Transverse colon (tissue), 4 donors: ENCODE data around the gene PRKCE. TPM values are rescaled to one million over a fixed set of nuclear protein-coding genes. Genes with fewer than 3 reads are reported as not detected.

Experiments
- DNase-seq: peaks from one replicate; pipeline ENCODE4 v3.0.0-alpha.2; 2019
- H3K27ac ChIP-seq, 4 donors: fragments of 200-600 bp; sonication (generic); 2 replicates each; pipeline ENCODE4 v1.5.1; 2016 to 2018; ENCODE audit warnings: inconsistent platforms in 4 of 4
- H3K27me3 ChIP-seq: fragments of 200-600 bp; sonication (generic); 2 replicates; pipeline ENCODE4 v1.5.1; 2017; ENCODE audit warnings: inconsistent platforms
- H3K36me3 ChIP-seq, 4 donors: fragments of 200-600 bp; sonication (generic); 2 replicates each; pipeline ENCODE4 v1.5.1; 2017 to 2019; ENCODE audit warnings: inconsistent platforms in 4 of 4
- H3K4me1 ChIP-seq, 4 donors: fragments of 200-600 bp; sonication (generic); 2 replicates each; pipeline ENCODE4 v1.5.1; 2017 to 2020; ENCODE audit warnings: inconsistent platforms in 4 of 4
- H3K4me3 ChIP-seq, 4 donors: fragments of 200-600 bp; sonication (generic); 1 replicate in 1 of 4; 2 replicates in 3 of 4; pipeline versions ENCODE4 v1.5.1 to v1.6.1; 2017 to 2019; ENCODE audit warnings: inconsistent platforms in 4 of 4
- H3K9me3 ChIP-seq, 2 donors: fragments of 200-600 bp; sonication (generic); 2 replicates each; pipeline ENCODE4 v1.5.1; 2017 to 2019; ENCODE audit warnings: inconsistent platforms in 2 of 2
- EP300 ChIP-seq: sonication (generic); formaldehyde crosslinking; IDR thresholded peaks from one replicate; pipeline ENCODE4 v1.6.1; 2017; ENCODE audit warnings: antibody characterized with exemption, low read depth
- POLR2A ChIP-seq: fragments of 450-650 bp; IDR thresholded peaks from one replicate; pipeline ENCODE4 v1.6.1; 2016; ENCODE audit warnings: antibody characterized with exemption, mild to moderate bottlenecking, moderate library complexity
- POLR2AphosphoS5 ChIP-seq, 3 donors: sonication (generic); formaldehyde crosslinking; IDR thresholded peaks; one replicate each; pipeline ENCODE4 v1.6.1; 2016; ENCODE audit warnings: antibody characterized with exemption in 3 of 3
- WGBS, 2 donors: methylation state at CpG; one replicate each; pipeline ENCODE4 v1.1.5; 2018; ENCODE audit warnings: low coverage in 1 of 2; 5-methylcytosine and 5-hydroxymethylcytosine counted together
- in situ Hi-C, 4 donors: fragments of 200-750 bp; cut with MboI; loops; one replicate each; pipeline versions ENCODE4 v1.15.0 to v1.15.1; 2017; ENCODE audit warnings: low sequenced_read_pairs in 3 of 4, low pct_ligation_motif_present in 1 of 4, low pct_unique_long_range_greater_than_20kb in 1 of 4
- intact Hi-C: fragments of 100-400 bp; cut with DNase I; formaldehyde crosslinking; loops from one replicate; pipeline ENCODE4 v1.15.1; 2023; ENCODE audit warnings: low total_unique reads
- total RNA-seq, 4 donors: library from RNA; depleted of rRNA; stranded (reverse); fragments of >200 nt; gene quantifications; one replicate each; pipeline ENCODE4 v1.1.0, GENCODE V29; 2016
- TF ChIP-seq, protein P1 (sequence below), 5 experiments: fragments of 200-600 bp in 3 of 5; fragments of 450-650 bp in 2 of 5; sonication (generic) in 3 of 5; IDR thresholded peaks; 1 replicate in 2 of 5; 2 replicates in 3 of 5; pipeline ENCODE4 v1.5.1; 2016 to 2017; ENCODE audit warnings: antibody characterized with exemption in 5 of 5, inconsistent platforms in 3 of 5, mild to moderate bottlenecking in 2 of 5, moderate library complexity in 1 of 5

Gene PRKCE
- total RNA-seq, 4 donors from 2014 or later: 8.6 to 20.6 (median 11.3) TPM

DNA sequence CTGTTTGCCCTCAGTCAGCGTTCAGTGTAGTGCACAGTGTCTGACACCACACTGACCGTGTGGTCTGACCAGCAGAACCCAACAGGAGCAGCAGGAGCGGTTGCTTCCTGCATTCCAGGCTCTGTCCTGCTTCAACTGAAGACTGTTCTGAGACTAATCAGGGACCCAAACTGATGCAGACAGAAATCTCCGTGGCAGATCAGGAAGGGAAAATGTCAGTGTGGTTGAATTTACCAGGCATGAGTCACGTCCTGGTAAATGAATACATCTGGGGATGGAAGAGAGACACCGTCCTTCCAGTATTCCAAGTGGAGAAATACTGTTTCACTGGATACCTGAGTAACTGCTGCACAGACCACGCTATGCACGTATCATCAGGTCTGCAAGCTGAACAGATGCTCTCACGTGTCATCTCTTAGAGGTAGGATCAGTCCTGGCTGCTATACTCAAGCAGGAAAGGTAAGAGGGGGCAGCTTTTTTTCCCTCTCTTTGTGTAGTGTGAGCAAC lies 422.1 kb downstream of the PRKCE start:
- in situ Hi-C loops: loop anchor here in 2 of 4 donors (25.0 kb wide), 2 partner anchors 214 to 289 kb away; partner anchors contain the start of gene EPAS1 (in 1 of the 2)
- Histone ChIP-seq H3K9me3 (no peaks in the 10 kb centered on the region), H3K4me1 (peaks cover 0 to 10% (median 0%) of the 10 kb centered on the region in 4 donors), H3K36me3 (no peaks in the 10 kb centered on the region), H3K4me3 (no peak overlapping the region), H3K27me3 (no peaks in the 10 kb centered on the region), H3K27ac (peak overlapping the region; percentile 17 to 36 (median 26))
- intact Hi-C loops: loop anchor here (10.0 kb wide), 1 partner anchor 1029 kb away; no protein-coding TSS in a partner anchor
- WGBS, 2 donors: 47 to 74% methylated on average over 6 to 9 of the region's 9 CpGs
- DNase-seq: no peak
- TF ChIP-seq POLR2AphosphoS5 (IDR thresholded peaks at IDR 0.05) (no peak), EP300 (no peak), POLR2A (no peak)
- TF ChIP-seq, protein P1, sequence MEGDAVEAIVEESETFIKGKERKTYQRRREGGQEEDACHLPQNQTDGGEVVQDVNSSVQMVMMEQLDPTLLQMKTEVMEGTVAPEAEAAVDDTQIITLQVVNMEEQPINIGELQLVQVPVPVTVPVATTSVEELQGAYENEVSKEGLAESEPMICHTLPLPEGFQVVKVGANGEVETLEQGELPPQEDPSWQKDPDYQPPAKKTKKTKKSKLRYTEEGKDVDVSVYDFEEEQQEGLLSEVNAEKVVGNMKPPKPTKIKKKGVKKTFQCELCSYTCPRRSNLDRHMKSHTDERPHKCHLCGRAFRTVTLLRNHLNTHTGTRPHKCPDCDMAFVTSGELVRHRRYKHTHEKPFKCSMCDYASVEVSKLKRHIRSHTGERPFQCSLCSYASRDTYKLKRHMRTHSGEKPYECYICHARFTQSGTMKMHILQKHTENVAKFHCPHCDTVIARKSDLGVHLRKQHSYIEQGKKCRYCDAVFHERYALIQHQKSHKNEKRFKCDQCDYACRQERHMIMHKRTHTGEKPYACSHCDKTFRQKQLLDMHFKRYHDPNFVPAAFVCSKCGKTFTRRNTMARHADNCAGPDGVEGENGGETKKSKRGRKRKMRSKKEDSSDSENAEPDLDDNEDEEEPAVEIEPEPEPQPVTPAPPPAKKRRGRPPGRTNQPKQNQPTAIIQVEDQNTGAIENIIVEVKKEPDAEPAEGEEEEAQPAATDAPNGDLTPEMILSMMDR (IDR thresholded peaks at IDR 0.05): no peak

DNA sequence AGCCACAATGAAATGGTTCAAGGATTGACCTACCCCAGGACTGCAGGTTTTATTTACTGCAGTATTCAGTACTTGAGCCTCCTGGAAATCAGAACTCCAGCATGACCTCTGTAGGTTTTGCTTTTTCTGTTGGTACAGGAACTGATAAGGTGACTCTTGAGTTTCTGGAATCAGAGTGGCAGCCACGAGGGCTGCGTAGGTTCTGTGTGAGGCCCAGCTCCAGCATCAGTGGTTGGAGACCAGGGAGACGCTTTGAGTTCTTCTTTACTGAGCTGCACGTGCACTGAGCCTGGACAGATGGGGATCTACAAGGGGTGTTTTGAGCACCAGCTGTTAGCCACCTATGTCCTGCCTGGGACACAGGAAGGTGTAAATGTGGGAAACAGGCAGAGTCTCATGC lies 423.0 kb downstream of the PRKCE start:
- Histone ChIP-seq H3K9me3 (no peaks in the 10 kb centered on the region), H3K4me3 (no peak overlapping the region), H3K4me1 (peaks cover 0 to 10% (median 0%) of the 10 kb centered on the region in 4 donors), H3K36me3 (no peaks in the 10 kb centered on the region), H3K27ac (no peak overlapping the region), H3K27me3 (no peaks in the 10 kb centered on the region)
- no peak for TF ChIP-seq POLR2AphosphoS5 (IDR thresholded peaks at IDR 0.05)
- no peak for TF ChIP-seq EP300
- TF ChIP-seq, protein P1 (IDR thresholded peaks at IDR 0.05): no peak
- in situ Hi-C loops: loop anchor here in 2 of 4 donors (25.0 kb wide), 2 partner anchors 213 to 288 kb away; partner anchors contain the start of gene EPAS1 (in 1 of the 2)
- DNase-seq: no peak
- 85% methylated on average over 4 of the region's 4 CpGs; no CpG with 5 or more reads in 1 of the 2 donors for WGBS, 2 donors
- intact Hi-C loops: loop anchor here (10.0 kb wide), 1 partner anchor 1030 kb away; no protein-coding TSS in a partner anchor

DNA sequence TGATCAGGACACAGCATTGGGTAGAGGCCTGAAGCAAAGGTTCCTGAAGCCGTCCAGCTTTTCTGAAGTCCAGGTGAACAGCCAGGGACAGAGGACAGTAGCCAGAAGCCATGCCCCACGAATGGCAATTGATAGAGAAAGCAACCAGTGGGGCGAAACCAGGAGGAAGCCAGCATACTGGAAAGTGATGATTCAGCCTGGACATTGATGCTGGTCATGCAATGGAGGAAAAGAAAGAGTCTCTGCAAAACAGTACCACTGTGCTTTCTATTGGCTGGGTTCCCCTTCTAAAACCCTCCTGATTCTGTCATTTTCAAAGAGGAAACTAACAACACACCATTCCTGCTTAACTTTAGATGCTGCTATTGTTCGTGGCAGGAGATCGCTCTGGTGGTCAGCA lies 424.4 kb downstream of the PRKCE start:
- peaks cover 0 to 10% (median 0%) of the 10 kb centered on the region in 4 donors for H3K4me1 ChIP-seq
- TF ChIP-seq, protein P1 (IDR thresholded peaks at IDR 0.05): no peak
- no peak for TF ChIP-seq POLR2A
- TF ChIP-seq POLR2AphosphoS5 (IDR thresholded peaks at IDR 0.05): no peak
- no peak for TF ChIP-seq EP300
- in situ Hi-C loops (no loop called here), intact Hi-C loops (loop anchor here (10.0 kb wide), 1 partner anchor 1031 kb away; no protein-coding TSS in a partner anchor)
- H3K9me3 ChIP-seq: no peaks in the 10 kb centered on the region
- WGBS, 2 donors: 85 to 90% methylated on average over 2 to 5 of the region's 5 CpGs
- DNase-seq: no peak
- no peak overlapping the region for H3K4me3 ChIP-seq
- H3K27ac ChIP-seq: no peak overlapping the region
- no peaks in the 10 kb centered on the region for H3K36me3 ChIP-seq
- H3K27me3 ChIP-seq: no peaks in the 10 kb centered on the region

DNA sequence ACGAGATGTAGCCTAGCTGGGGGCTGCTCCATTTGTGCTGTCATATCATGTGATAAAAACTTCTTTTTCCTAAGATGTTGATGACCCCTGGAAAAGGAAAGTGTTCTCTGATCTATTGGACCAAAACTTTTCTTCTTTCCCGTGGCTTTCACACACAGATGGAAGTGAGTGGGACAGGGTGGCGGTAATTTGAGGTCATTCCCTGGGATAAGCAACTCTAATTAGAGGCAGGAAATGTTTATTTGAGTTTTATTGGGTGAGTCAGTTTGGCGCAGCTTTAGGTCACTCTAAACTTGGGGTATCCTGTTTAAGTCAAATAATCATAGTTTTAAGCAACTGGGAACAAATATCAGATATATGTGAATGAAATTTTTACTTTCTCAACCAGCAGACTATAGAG lies 424.8 kb downstream of the PRKCE start:
- Histone ChIP-seq H3K27me3 (no peaks in the 10 kb centered on the region), H3K4me1 (peaks cover 0 to 10% (median 0%) of the 10 kb centered on the region in 4 donors), H3K9me3 (no peaks in the 10 kb centered on the region), H3K36me3 (no peaks in the 10 kb centered on the region), H3K27ac (no peak overlapping the region), H3K4me3 (no peak overlapping the region)
- no peak for TF ChIP-seq EP300
- no peak for TF ChIP-seq POLR2AphosphoS5 (IDR thresholded peaks at IDR 0.05)
- TF ChIP-seq, protein P1 (IDR thresholded peaks at IDR 0.05): no peak
- TF ChIP-seq POLR2A: no peak
- 52 to 79% methylated on average over 3 to 4 of the region's 4 CpGs for WGBS, 2 donors
- DNase-seq: no peak
- in situ Hi-C loops (no loop called here), intact Hi-C loops (loop anchor here (10.0 kb wide), 1 partner anchor 1031 kb away; no protein-coding TSS in a partner anchor)
